ENCODE results near the gene IFITM10. TPM values are rescaled to one million over a fixed set of nuclear protein-coding genes. Genes with fewer than 3 reads are reported as not detected.

IFITM10 gene
- total and polyA plus RNA-seq, 2 experiments from 2014 or later, result 0.41 to 1.6 TPM

DNA sequence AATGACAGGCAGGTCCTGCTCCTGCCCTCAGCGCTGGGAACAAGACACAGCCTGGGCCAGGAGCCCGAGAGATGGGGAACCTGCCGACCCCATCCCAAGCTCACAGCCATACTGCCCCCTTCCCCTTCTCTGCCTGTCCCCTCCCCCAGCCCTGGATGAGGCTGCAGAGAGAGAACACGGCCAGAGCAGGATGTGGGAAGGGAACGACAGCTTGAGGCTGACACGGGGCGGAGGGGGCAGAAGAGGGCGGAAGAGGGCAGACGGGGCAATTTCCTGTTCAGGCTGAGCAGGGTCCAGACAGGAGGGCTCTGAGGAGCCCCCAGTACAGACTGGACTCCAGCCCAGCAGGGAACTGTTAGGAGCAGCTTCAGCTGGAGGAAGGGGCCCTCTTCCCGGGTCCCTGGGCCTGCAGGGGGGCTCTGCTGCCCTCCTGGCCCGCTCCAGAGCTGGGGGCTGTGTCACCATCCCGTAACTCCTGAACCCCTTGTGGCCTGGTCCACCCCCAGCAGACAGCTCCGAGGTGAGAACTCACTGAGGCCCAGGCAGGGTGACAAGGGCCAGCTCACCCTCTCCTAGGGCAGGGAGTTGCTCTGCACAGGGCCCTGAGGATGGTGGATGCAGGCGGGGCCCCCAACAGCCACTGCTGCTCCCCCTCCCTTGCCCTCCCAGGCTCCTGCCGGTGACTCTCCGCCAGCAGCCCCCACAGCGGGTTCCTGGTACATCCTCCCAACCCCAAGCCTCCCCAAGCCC, 7.6 kb upstream of the IFITM10 start:
- Histone ChIP-seq H3F3A (ENCODE audit: insufficient read depth) (no peaks in the 10 kb centered on the region), H3K4me1 (ENCODE audit: insufficient read depth) (peaks cover 11% of the 10 kb centered on the region), H3K9me3 (ENCODE audit: low read depth) (no peaks in the 10 kb centered on the region), H3K9ac (no peak overlapping the region), H3K27me3 (replicated peaks; ENCODE audit: insufficient read depth) (no peaks in the 10 kb centered on the region), H3K4me2 (ENCODE audit: unreplicated experiment) (no peak overlapping the region), H4K20me1 (ENCODE audit: insufficient read depth) (no peaks in the 10 kb centered on the region), H3K27ac (no peak overlapping the region), H3K79me2 (ENCODE audit: insufficient read depth) (peaks cover 14% of the 10 kb centered on the region; the same call in 1 of the 2 replicates), H3K36me3 (ENCODE audit: low read depth) (no peaks in the 10 kb centered on the region), H3K9me2 (ENCODE audit: insufficient read depth) (no peaks in the 10 kb centered on the region), H2AFZ (no peak overlapping the region), H3K4me3 (no peak overlapping the region)
- in situ Hi-C loops (cut with MboI), result no loop called here
- no peak for DNase-seq
- TF ChIP-seq EZH2phosphoT487 (IDR thresholded peaks at IDR 0.05; ENCODE audit: insufficient read depth, low read depth) (no peak), EZH2 (IDR thresholded peaks at IDR 0.05; ENCODE audit: insufficient read depth, poor library complexity, severe bottlenecking) (no peak)
- WGBS, 2 experiments (ENCODE audit: low coverage in 1 of 2, low lambda C conversion rate in 2 of 2, missing lambda C conversion rate in 2 of 2), result 83 to 87% methylated on average over 10 to 17 of the region's 17 CpGs

DNA sequence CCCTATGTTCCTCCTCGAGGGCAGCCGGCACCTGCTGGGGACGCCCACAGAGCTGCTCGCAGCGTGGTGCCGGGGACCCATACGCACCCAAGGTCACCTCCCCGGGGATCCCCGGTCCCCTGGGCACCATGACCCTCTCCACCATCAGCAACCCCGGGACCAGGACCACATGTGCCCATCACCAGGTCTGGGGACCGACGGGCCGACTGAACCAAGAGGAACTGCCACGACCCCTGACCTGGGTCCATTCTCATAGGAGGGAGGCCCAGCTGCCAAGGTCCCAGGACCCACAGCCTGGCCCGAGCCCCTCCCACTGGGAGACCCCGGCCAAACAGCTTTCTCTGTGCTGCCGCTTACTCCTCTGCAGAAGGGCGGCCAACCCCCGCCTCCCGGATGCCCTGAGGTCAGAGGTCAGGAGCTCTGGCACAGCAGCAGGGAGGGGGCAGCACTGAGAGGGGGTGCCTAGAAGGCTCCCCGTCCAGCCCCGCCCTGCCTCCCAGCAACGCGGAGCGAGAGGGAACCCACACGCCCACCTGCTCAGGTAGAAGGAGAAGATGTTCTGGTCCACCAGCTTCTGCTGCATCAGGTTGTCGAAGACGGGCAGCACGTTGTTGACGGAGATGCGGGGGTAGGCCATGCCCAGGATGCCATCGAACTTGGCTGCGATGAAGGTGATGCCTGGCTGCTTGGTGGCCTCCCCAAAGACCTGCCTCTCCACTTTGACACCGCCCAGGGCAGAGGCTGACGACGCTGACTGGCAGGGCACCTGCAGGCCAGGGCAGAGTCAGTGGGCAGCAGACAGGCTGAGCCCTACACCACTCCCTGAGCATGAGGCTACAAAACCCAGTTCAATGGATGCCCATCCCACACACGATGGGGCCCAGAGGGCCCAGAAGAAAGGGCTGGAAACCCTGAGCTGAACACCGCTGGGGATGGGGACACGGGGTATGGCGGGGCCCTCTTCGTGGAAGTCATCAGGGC, 6.7 kb upstream of the IFITM10 start:
- DNase-seq, result no peak
- WGBS, 2 experiments (ENCODE audit: low coverage in 1 of 2, low lambda C conversion rate in 2 of 2, missing lambda C conversion rate in 2 of 2), result 95 to 96% methylated on average over 39 to 40 of the region's 41 CpGs
- no peak overlapping the region for H3K27ac ChIP-seq
- no peaks in the 10 kb centered on the region for H3K27me3 ChIP-seq (replicated peaks; ENCODE audit: insufficient read depth)
- no peaks in the 10 kb centered on the region for H3K9me2 ChIP-seq (ENCODE audit: insufficient read depth)
- H3K4me1 ChIP-seq (ENCODE audit: insufficient read depth), result peaks cover 3% of the 10 kb centered on the region
- H3K79me2 ChIP-seq (ENCODE audit: insufficient read depth), result 0 out of 2 replicates have a peak, but pooled peaks cover 4% of the 10 kb centered on the region
- H3K4me2 ChIP-seq (ENCODE audit: unreplicated experiment), result no peak overlapping the region
- no peak overlapping the region for H3K9ac ChIP-seq
- no peaks in the 10 kb centered on the region for H4K20me1 ChIP-seq (ENCODE audit: insufficient read depth)
- no peak overlapping the region for H3K4me3 ChIP-seq
- TF ChIP-seq EZH2 (IDR thresholded peaks at IDR 0.05; ENCODE audit: insufficient read depth, poor library complexity, severe bottlenecking), result no peak
- H2AFZ ChIP-seq, result no peak overlapping the region
- no peaks in the 10 kb centered on the region for H3F3A ChIP-seq (ENCODE audit: insufficient read depth)
- H3K9me3 ChIP-seq (ENCODE audit: low read depth), result no peaks in the 10 kb centered on the region
- no peaks in the 10 kb centered on the region for H3K36me3 ChIP-seq (ENCODE audit: low read depth)
- in situ Hi-C loops (cut with MboI), result no loop called here

DNA sequence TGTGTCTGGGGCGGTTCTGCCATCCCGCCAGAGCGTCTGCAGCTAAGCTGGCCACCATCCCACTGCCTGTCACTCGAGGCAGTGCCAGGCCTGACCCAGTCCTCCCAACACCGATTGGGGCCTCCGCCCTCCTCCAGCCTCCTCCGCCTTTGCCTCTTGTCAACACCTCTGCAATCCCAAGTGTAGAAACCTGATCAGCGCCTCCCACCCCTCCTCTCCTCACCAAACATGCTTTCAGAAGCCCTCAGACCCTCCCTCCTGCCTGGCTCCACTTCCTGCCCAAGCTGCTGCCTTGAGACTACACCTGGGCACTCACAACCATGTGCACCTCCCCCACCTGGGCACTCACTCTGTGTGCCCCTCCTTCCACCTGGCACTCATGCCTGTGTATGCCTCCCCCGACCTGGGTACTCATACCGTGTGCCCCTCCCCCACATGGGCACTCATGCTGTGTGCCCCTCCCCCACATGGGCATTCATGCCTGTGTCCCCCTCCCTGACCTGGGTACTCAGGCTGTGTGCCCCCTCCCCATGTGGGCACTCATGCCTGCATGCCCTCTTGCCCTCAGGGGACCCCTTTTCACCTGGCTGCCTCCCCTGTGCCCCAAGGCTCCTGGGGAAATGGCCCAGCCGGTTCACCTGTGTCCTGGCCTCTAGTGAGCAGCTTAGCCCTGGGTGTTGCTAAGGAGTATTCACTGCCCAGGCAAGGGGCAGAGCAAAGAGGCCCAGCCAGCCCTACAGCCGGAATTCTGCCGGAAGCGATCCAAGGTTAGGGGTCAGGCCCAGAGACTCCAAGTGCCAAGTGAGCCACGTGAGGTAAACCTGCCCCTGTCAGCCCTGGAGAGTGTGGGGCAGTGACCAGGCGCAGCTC, 5.5 kb upstream of the IFITM10 start:
- in situ Hi-C loops (cut with MboI), result no loop called here

DNA sequence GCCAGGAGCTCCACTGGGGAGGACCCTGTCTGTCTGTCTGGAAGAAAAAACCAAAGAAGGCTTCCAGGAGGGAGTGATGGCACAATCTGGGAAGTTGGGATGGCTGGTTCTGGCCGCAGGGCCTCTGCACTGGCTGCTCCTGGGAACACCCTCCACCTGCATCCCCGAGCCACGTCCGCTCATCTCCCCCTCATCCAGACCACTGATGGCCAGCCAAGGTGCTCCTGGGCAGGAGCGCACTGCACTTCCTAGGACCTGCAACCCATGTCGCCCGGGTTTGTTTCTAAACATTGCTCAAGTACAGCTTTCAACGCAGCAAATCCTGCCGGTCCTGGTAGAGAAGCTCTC, 4.9 kb upstream of the IFITM10 start:
- H3K27ac ChIP-seq, result no peak overlapping the region
- H3K27me3 ChIP-seq (replicated peaks; ENCODE audit: insufficient read depth), result no peaks in the 10 kb centered on the region
- no peaks in the 10 kb centered on the region for H3K9me2 ChIP-seq (ENCODE audit: insufficient read depth)
- H3K9me3 ChIP-seq (ENCODE audit: low read depth), result no peaks in the 10 kb centered on the region
- H3K36me3 ChIP-seq (ENCODE audit: low read depth), result no peaks in the 10 kb centered on the region
- no peaks in the 10 kb centered on the region for H3K79me2 ChIP-seq (ENCODE audit: insufficient read depth)
- H3K9ac ChIP-seq, result no peak overlapping the region
- H3F3A ChIP-seq (ENCODE audit: insufficient read depth), result peaks cover 3% of the 10 kb centered on the region; the same call in 1 of the 2 replicates
- H4K20me1 ChIP-seq (ENCODE audit: insufficient read depth), result no peaks in the 10 kb centered on the region
- in situ Hi-C loops (cut with MboI), result no loop called here
- H3K4me1 ChIP-seq (ENCODE audit: insufficient read depth), result peaks cover 8% of the 10 kb centered on the region
- DNase-seq, result no peak
- 82 to 89% methylated on average over 9 of the region's 9 CpGs for WGBS, 2 experiments (ENCODE audit: low coverage in 1 of 2, low lambda C conversion rate in 2 of 2, missing lambda C conversion rate in 2 of 2)
- H3K4me3 ChIP-seq, result no peak overlapping the region
- H3K4me2 ChIP-seq (ENCODE audit: unreplicated experiment), result no peak overlapping the region
- H2AFZ ChIP-seq, result no peak overlapping the region
- no peak for TF ChIP-seq EZH2 (IDR thresholded peaks at IDR 0.05; ENCODE audit: insufficient read depth, poor library complexity, severe bottlenecking)
- no peak for TF ChIP-seq EZH2phosphoT487 (IDR thresholded peaks at IDR 0.05; ENCODE audit: insufficient read depth, low read depth)

More for the DNA sequence above, 5.5 kb upstream of the IFITM10 start:
- Histone ChIP-seq H3K9me3 (ENCODE audit: low read depth) (no peaks in the 10 kb centered on the region), H3K27ac (no peak overlapping the region), H3K4me2 (ENCODE audit: unreplicated experiment) (no peak overlapping the region), H3K4me3 (no peak overlapping the region), H3F3A (ENCODE audit: insufficient read depth) (no peaks in the 10 kb centered on the region), H3K9me2 (ENCODE audit: insufficient read depth) (no peaks in the 10 kb centered on the region), H3K36me3 (ENCODE audit: low read depth) (no peaks in the 10 kb centered on the region), H2AFZ (no peak overlapping the region), H4K20me1 (ENCODE audit: insufficient read depth) (no peaks in the 10 kb centered on the region), H3K79me2 (ENCODE audit: insufficient read depth) (no peaks in the 10 kb centered on the region), H3K27me3 (replicated peaks; ENCODE audit: insufficient read depth) (no peaks in the 10 kb centered on the region), H3K4me1 (ENCODE audit: insufficient read depth) (peaks cover 2% of the 10 kb centered on the region; the same call in 1 of the 2 replicates), H3K9ac (no peak overlapping the region)
- WGBS, 2 experiments (ENCODE audit: low coverage in 1 of 2, low lambda C conversion rate in 2 of 2, missing lambda C conversion rate in 2 of 2), result 69 to 79% methylated on average over 14 to 16 of the region's 16 CpGs
- DNase-seq, result no peak
- TF ChIP-seq EZH2phosphoT487 (IDR thresholded peaks at IDR 0.05; ENCODE audit: insufficient read depth, low read depth) (no peak), EZH2 (IDR thresholded peaks at IDR 0.05; ENCODE audit: insufficient read depth, poor library complexity, severe bottlenecking) (no peak)

All from GM23248 (cell line).